Measurements from ENCODE around the gene DMTF1. TPM values are rescaled to one million over a fixed set of nuclear protein-coding genes. Genes with fewer than 3 reads are reported as not detected.

The DMTF1 gene
- total and polyA plus RNA-seq, 10 of the 15 experiments (the other 5 are each of a cell fraction or from before 2014, with no cell fraction given) = 24.3 to 191 (median 72.0) TPM

GRCh38 chr7:87223666-87224065 lies 71.4 kb downstream of the DMTF1 start:
- TF ChIP-seq ZBTB40 (IDR thresholded peaks at IDR 0.05; ENCODE audit: borderline replicate concordance) (no peak), RUNX3 (IDR thresholded peaks at IDR 0.05; ENCODE audit: low read length) (no peak), GABPA (IDR thresholded peaks at IDR 0.05; ENCODE audit: low read depth) (no peak), CHD1 (IDR thresholded peaks at IDR 0.05; ENCODE audit: low read depth, low read length) (no peak), SUZ12 (IDR thresholded peaks at IDR 0.05; ENCODE audit: unreplicated experiment) (no peak), BRCA1 (IDR thresholded peaks at IDR 0.05; ENCODE audit: low read depth, low read length) (no peak), CTCF (IDR thresholded peaks at IDR 0.05 in 2 of 3, conservative IDR thresholded peaks at IDR 0.05 in 1 of 3; ENCODE audit: control insufficient read depth in 2 of 3, extremely low read depth in 1 of 3, insufficient read depth in 1 of 3, low read depth in 3 of 3, low read length in 3 of 3) (no peak), TCF7 (IDR thresholded peaks at IDR 0.05; ENCODE audit: borderline replicate concordance) (no peak), CEBPB (IDR thresholded peaks at IDR 0.05; ENCODE audit: borderline replicate concordance in 1 of 2, low read depth in 2 of 2, low read length in 2 of 2) (no peak), SUPT20H (IDR thresholded peaks at IDR 0.05; ENCODE audit: borderline replicate concordance, control insufficient read depth, low read depth, low read length) (no peak), EZH2 (IDR thresholded peaks at IDR 0.05; ENCODE audit: borderline replicate concordance, control insufficient read depth, low read depth, low read length) (no peak), TBL1XR1 (IDR thresholded peaks at IDR 0.05; ENCODE audit: low read depth, low read length) (no peak), MTA3 (IDR thresholded peaks at IDR 0.05; ENCODE audit: borderline replicate concordance, low read length) (no peak), POLR2A (IDR thresholded peaks at IDR 0.05; ENCODE audit: low read depth, low read length) (no peak), NFIC (IDR thresholded peaks at IDR 0.05; ENCODE audit: low read depth, low read length) (no peak), RAD51 (IDR thresholded peaks at IDR 0.05) (no peak), SIN3A (IDR thresholded peaks at IDR 0.05; ENCODE audit: low read depth, low read length) (no peak)
- RAD21 ChIA-PET (ENCODE audit: unreplicated experiment) = no interaction called here
- no peak overlapping the region for H2AFZ ChIP-seq (ENCODE audit: control insufficient read depth, low read depth, low read length)
- H3K79me2 ChIP-seq (ENCODE audit: control insufficient read depth, insufficient read depth, low read length) = peaks cover 23% of the 10 kb centered on the region
- CTCF ChIA-PET = interaction anchor here (1.2 to 2.3 kb wide), 2 partner anchors 13 kb away, joined by 3 to 10 read pairs; no protein-coding TSS in a partner anchor
- FAIRE-seq (no peak), ATAC-seq (no peak), DNase-seq (ENCODE audit: low read depth, low spot score) (no peak)
- no TSS peak for BruUV-seq (replicated peaks)
- no peaks in the 10 kb centered on the region for H4K20me1 ChIP-seq (ENCODE audit: control insufficient read depth, insufficient read depth)
- H3K27ac ChIP-seq (ENCODE audit: control insufficient read depth, insufficient read depth) = no peak overlapping the region
- SMC1A ChIA-PET (ENCODE audit: uncharacterized antibody, unreplicated experiment) = interaction anchor here (0.7 to 8.5 kb wide), 4 partner anchors 11 to 69 kb away, joined by 3 to 112 read pairs (median 8); partner anchors contain the start of gene DMTF1
- H3K9me3 ChIP-seq (replicated peaks; ENCODE audit: control insufficient read depth, insufficient read depth, low read length) = no peaks in the 10 kb centered on the region
- H3K36me3 ChIP-seq (ENCODE audit: control insufficient read depth in 2 of 2, insufficient read depth in 2 of 2, low read length in 1 of 2) = no peaks in the 10 kb centered on the region
- POLR2A ChIA-PET = interaction anchor here (2.2 kb wide), 1 partner anchor 70 kb away, joined by 5 read pairs; no protein-coding TSS in a partner anchor
- H3K4me2 ChIP-seq (ENCODE audit: control insufficient read depth, insufficient read depth) = no peak overlapping the region
- H3K9ac ChIP-seq (ENCODE audit: control insufficient read depth, insufficient read depth, low read length) = no peak overlapping the region
- intact Hi-C loops (cut with micrococcal nuclease; ENCODE audit: unreplicated experiment) (no loop called here), in situ Hi-C loops (cut with MboI) (no loop called here)
- 39% methylated on average over 1 of the region's 1 CpG for WGBS (ENCODE audit: insufficient coverage, insufficient replicate concordance, low lambda C conversion rate, missing lambda C conversion rate)
- peaks cover 5% of the 10 kb centered on the region for H3K4me1 ChIP-seq (ENCODE audit: control insufficient read depth, insufficient read depth, low read length)
- no peak overlapping the region for H3K4me3 ChIP-seq
- H3K27me3 ChIP-seq (replicated peaks in 1 of 2; ENCODE audit: control insufficient read depth in 2 of 2, insufficient read depth in 2 of 2, low read length in 1 of 2) = no peaks in the 10 kb centered on the region

Data from GM12878 (cell line).